ENCODE measurements around the gene KRT13. TPM values are rescaled to one million over a fixed set of nuclear protein-coding genes. Genes with fewer than 3 reads are reported as not detected.
A peak's percentile ranks its signal among the peaks of the same experiment; 100 is the strongest.

Gene KRT13
- total and polyA plus RNA-seq, 2 of the 4 experiments (the other 2 are of a cell fraction): 0.18 to 0.56 TPM

DNA sequence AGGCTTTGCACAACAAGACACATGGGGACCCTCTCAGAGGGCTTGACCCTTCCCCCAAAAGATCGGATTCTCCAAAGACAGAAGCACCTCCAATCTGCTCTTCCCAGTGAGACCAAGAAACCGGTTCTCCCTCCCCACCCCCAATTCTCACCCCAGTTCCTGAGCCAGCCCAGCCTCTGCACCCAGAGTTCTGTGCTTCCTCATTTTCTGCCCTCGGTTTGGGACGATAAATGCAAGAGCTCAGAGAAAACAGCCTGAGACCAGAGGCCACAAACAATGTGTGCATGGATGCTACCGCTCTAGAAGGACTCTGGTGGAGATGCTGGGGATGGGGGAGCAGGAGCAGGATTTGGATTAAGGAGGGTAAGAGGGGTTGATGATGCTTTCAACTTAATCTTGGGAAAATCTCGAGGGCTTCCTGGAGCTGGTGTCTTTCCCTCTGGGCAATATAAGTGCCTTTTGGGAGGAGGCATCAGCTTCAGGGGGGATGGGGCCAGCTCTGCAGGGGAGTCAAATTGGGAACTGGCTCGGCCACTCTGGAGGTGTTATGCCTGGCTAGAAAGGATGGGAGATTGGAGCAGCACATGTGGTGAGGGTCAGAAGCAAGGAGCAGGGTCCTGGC lies 7.2 kb upstream of the KRT13 start:
- in situ Hi-C loops (cut with MboI; ENCODE audit: low sequenced_read_pairs): no loop called here
- POLR2A ChIA-PET (ENCODE audit: unreplicated experiment): no interaction called here

More for the DNA sequence above, 7.2 kb upstream of the KRT13 start:
- Histone ChIP-seq H3K18ac (ENCODE audit: low read depth, low read length) (no peak overlapping the region), H3K36me3 (ENCODE audit: control insufficient read depth, insufficient read depth, low read length) (no peaks in the 10 kb centered on the region), H3K4me2 (ENCODE audit: low read depth, low read length) (no peak overlapping the region), H3K14ac (replicated peaks; ENCODE audit: low read depth, low read length) (no peak overlapping the region), H3K56ac (ENCODE audit: extremely low read depth, insufficient read depth, low read length) (no peak overlapping the region), H3K4ac (ENCODE audit: low read depth, low read length) (no peak overlapping the region), H4K5ac (ENCODE audit: low read depth, low read length) (no peak overlapping the region), H3K9me1 (ENCODE audit: insufficient read depth, low read length) (0 out of 2 replicates have a peak, but pooled peaks cover 3% of the 10 kb centered on the region), H4K20me1 (ENCODE audit: insufficient read depth, low read length) (no peaks in the 10 kb centered on the region), H3K4me1 (ENCODE audit: control insufficient read depth, insufficient read depth, low read length) (no peaks in the 10 kb centered on the region), H2AK9ac (replicated peaks; ENCODE audit: low read depth, low read length, poor library complexity) (peak overlapping the region; percentile 66), H3K4me3 (ENCODE audit: insufficient read depth, low read depth, low read length) (no peak overlapping the region), H3K27me3 (ENCODE audit: control insufficient read depth, insufficient read depth, low read length) (peaks cover 1% of the 10 kb centered on the region; the same call in 1 of the 2 replicates), H4K8ac (ENCODE audit: low read depth in 2 of 2, low read length in 2 of 2) (no peak overlapping the region), H3K9ac (ENCODE audit: low read depth, low read length) (no peak overlapping the region), H3K27ac (ENCODE audit: insufficient read depth, low read length) (no peak overlapping the region), H2BK5ac (ENCODE audit: low read depth, low read length, poor library complexity, severe bottlenecking) (no peak overlapping the region), H2BK15ac (ENCODE audit: low read depth, low read length) (no peak overlapping the region), H2AFZ (replicated peaks; ENCODE audit: low read length, poor library complexity) (no peak overlapping the region), H3K79me1 (ENCODE audit: low read depth in 1 of 2, low read length in 2 of 2) (no peaks in the 10 kb centered on the region), H4K91ac (ENCODE audit: insufficient read depth, low read depth, low read length) (no peak overlapping the region), H2AK5ac (ENCODE audit: low read depth, low read length) (no peak overlapping the region; the same call in 1 of the 2 replicates), H2BK120ac (ENCODE audit: low read depth, low read length) (no peak overlapping the region), H3K23ac (ENCODE audit: low read depth, low read length) (no peak overlapping the region), H2BK20ac (ENCODE audit: low read depth, low read length) (no peak overlapping the region), H3K9me3 (ENCODE audit: control insufficient read depth, insufficient read depth, low read length) (no peaks in the 10 kb centered on the region)
- CTCF ChIA-PET: no interaction called here
- DNase-seq (no peak), ATAC-seq (ENCODE audit: low read depth) (no peak)
- no TSS peak for BruUV-seq (replicated peaks)
- TF ChIP-seq, protein P1, sequence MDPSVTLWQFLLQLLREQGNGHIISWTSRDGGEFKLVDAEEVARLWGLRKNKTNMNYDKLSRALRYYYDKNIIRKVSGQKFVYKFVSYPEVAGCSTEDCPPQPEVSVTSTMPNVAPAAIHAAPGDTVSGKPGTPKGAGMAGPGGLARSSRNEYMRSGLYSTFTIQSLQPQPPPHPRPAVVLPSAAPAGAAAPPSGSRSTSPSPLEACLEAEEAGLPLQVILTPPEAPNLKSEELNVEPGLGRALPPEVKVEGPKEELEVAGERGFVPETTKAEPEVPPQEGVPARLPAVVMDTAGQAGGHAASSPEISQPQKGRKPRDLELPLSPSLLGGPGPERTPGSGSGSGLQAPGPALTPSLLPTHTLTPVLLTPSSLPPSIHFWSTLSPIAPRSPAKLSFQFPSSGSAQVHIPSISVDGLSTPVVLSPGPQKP (IDR thresholded peaks at IDR 0.05; ENCODE audit: borderline replicate concordance, low read depth, low read length): no peak
- TF ChIP-seq RCOR1 (IDR thresholded peaks at IDR 0.05; ENCODE audit: insufficient replicate concordance, low read length): no peak
- no peak for TF ChIP-seq BHLHE40 (IDR thresholded peaks at IDR 0.05; ENCODE audit: low read depth, low read length)
- TF ChIP-seq RFX5 (IDR thresholded peaks at IDR 0.05; ENCODE audit: low read depth, low read length): no peak
- 93% methylated on average over 3 of the region's 7 CpGs; no CpG with 5 or more reads in 1 of the 2 experiments for WGBS, 2 experiments (ENCODE audit: extremely low coverage in 2 of 2, insufficient read length in 1 of 2)
- dilution Hi-C loops (cut with HindIII; ENCODE audit: low sequenced_read_pairs, unreplicated experiment): no loop called here
- intact Hi-C loops (cut with micrococcal nuclease): no loop called here

All from IMR-90 (cell line).